Measurements from ENCODE around the gene SPECC1. TPM values are rescaled to one million over a fixed set of nuclear protein-coding genes. Genes with fewer than 3 reads are reported as not detected.

The SPECC1 gene
- total RNA-seq, 1 experiment from 2014 or later = 43.5 TPM

- ChIA-PET CTCF (no interaction called here), POLR2A (no interaction called here), RAD21 (ENCODE audit: low non-redundant PET in 1 of 2, low total read pairs in 2 of 2, uncharacterized antibody in 2 of 2, unreplicated experiment in 2 of 2) (no interaction called here)
- H3K4me3 ChIP-seq (replicated peaks in 1 of 2; ENCODE audit: low read depth in 1 of 2, low read length in 2 of 2) = no peak overlapping the region
- 0 out of 4 replicates have a peak, but pooled peaks cover 0 to 2% of the 10 kb centered on the region in 2 experiments for H3K9me3 ChIP-seq (ENCODE audit: control insufficient read depth in 1 of 2, insufficient read depth in 1 of 2, low read depth in 1 of 2, low read length in 2 of 2)
- H3K79me2 ChIP-seq (ENCODE audit: insufficient read depth, low read length) = no peaks in the 10 kb centered on the region
- no peak overlapping the region for H3K4me2 ChIP-seq (ENCODE audit: low read length)
- TF ChIP-seq, protein P1, sequence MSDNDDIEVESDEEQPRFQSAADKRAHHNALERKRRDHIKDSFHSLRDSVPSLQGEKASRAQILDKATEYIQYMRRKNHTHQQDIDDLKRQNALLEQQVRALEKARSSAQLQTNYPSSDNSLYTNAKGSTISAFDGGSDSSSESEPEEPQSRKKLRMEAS (IDR thresholded peaks at IDR 0.05) = no peak
- no peak for TF ChIP-seq TCF7L2 (IDR thresholded peaks at IDR 0.05; ENCODE audit: borderline replicate concordance, extremely low read depth, insufficient read depth, insufficient read length)
- TF ChIP-seq, protein P2, sequence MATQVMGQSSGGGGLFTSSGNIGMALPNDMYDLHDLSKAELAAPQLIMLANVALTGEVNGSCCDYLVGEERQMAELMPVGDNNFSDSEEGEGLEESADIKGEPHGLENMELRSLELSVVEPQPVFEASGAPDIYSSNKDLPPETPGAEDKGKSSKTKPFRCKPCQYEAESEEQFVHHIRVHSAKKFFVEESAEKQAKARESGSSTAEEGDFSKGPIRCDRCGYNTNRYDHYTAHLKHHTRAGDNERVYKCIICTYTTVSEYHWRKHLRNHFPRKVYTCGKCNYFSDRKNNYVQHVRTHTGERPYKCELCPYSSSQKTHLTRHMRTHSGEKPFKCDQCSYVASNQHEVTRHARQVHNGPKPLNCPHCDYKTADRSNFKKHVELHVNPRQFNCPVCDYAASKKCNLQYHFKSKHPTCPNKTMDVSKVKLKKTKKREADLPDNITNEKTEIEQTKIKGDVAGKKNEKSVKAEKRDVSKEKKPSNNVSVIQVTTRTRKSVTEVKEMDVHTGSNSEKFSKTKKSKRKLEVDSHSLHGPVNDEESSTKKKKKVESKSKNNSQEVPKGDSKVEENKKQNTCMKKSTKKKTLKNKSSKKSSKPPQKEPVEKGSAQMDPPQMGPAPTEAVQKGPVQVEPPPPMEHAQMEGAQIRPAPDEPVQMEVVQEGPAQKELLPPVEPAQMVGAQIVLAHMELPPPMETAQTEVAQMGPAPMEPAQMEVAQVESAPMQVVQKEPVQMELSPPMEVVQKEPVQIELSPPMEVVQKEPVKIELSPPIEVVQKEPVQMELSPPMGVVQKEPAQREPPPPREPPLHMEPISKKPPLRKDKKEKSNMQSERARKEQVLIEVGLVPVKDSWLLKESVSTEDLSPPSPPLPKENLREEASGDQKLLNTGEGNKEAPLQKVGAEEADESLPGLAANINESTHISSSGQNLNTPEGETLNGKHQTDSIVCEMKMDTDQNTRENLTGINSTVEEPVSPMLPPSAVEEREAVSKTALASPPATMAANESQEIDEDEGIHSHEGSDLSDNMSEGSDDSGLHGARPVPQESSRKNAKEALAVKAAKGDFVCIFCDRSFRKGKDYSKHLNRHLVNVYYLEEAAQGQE (IDR thresholded peaks at IDR 0.05; ENCODE audit: low read depth) = no peak
- no peak for TF ChIP-seq CEBPB (IDR thresholded peaks at IDR 0.05; ENCODE audit: low read depth)
- no peak for TF ChIP-seq ATF3 (IDR thresholded peaks at IDR 0.05)
- TF ChIP-seq POLR2A (IDR thresholded peaks at IDR 0.05; ENCODE audit: borderline replicate concordance, extremely low read depth, insufficient read depth, insufficient read length) = no peak
- TF ChIP-seq ELF1 (IDR thresholded peaks at IDR 0.05; ENCODE audit: borderline replicate concordance, low read depth) = no peak
- no peaks in the 10 kb centered on the region for H3K9me2 ChIP-seq (ENCODE audit: insufficient read depth)
- no peaks in the 10 kb centered on the region for H4K20me1 ChIP-seq (ENCODE audit: insufficient read depth)
- intact Hi-C loops (cut with micrococcal nuclease) = no loop called here
- H3K4me1 ChIP-seq (ENCODE audit: control insufficient read depth in 1 of 2, insufficient read depth in 2 of 2, low read length in 2 of 2) = no peaks in the 10 kb centered on the region
- no peak overlapping the region for H3K27ac ChIP-seq (ENCODE audit: low read depth, low read length)
- DNase-seq (ENCODE audit: low read depth, low spot score) = no peak
- H3K9ac ChIP-seq (ENCODE audit: low read length) = no peak overlapping the region
- H3K36me3 ChIP-seq (ENCODE audit: control insufficient read depth in 1 of 2, insufficient read depth in 2 of 2, low read length in 2 of 2) = no peaks in the 10 kb centered on the region
- BruUV-seq (replicated peaks) = no TSS peak
- ATAC-seq = no peak
- H3K27me3 ChIP-seq (ENCODE audit: insufficient read depth, low read length) = no peaks in the 10 kb centered on the region
- no peak overlapping the region for H2AFZ ChIP-seq (ENCODE audit: low read depth, low read length, poor library complexity, severe bottlenecking)
Observed at GRCh38 chr17:20254541-20254940, 245.4 kb downstream of the SPECC1 start.

Data from HCT116 (cell line).